ENCODE results near the gene NUP37.
"Not testable (repeated sequence)": the region's sequence is repeated elsewhere in the genome, so short reads cannot be mapped to it uniquely, and the experiment has no call there.

The NUP37 gene

DNA sequence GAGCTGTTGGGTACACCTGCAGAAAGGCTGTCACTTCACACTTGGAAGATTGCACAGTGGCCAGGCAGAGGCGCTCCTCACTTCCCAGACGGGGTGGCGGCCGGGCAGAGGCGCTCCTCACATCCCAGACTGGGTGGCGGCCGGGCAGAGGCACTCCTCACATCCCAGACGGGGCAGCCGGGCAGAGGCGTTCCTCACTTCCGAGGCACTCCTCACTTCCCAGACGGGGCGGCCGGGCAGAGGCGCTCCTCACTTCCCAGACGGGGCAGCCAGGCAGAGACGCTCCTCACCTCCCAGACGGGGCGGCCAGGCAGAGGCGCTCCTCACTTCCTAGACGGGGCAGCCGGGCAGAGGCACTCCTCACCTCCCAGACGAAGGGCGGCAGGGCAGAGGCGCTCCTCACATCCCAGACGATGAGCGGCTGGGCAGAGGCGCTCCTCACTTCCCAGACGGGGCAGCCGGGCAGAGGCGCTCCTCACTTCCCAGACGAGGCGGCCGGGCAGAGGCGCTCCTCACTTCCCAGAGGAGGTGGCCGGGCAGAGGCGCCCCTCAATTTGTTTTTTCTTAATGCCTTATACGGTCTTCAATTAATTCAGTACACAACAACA, 30.6 kb downstream of the NUP37 start:
- not testable (repeated sequence) for DNase-seq (ENCODE audit: low spot score)

GRCh38 chr12:102080842-102081241, 39.1 kb downstream of the NUP37 start:
- DNase-seq (ENCODE audit: low spot score) = no peak

- not testable (repeated sequence) for DNase-seq (ENCODE audit: low spot score)
Observed at GRCh38 chr12:102072092-102072491, 47.8 kb downstream of the NUP37 start.

DNA sequence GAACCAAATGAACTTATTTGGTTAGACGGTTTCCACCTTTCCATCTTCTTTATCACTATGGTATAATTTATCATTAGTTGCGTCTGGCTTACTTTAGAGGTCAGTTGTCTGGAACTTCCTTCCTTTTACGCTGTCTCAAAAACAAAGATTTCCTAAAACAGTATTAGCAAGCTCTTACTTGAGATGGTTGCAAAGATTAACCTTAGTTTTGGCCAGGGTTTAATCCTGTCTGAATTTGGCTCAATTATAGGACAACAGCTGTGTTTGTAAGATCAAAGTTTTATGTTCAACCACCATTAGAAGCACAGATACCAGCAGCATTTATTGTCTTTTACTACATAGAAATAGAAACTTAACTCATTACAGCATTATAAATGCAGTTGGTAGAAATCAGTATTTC, 50.2 kb downstream of the NUP37 start:
- DNase-seq (ENCODE audit: low spot score) = no peak

GRCh38 chr12:102067574-102068258, 52.2 kb downstream of the NUP37 start:
- DNase-seq (ENCODE audit: low spot score) = no peak

DNA sequence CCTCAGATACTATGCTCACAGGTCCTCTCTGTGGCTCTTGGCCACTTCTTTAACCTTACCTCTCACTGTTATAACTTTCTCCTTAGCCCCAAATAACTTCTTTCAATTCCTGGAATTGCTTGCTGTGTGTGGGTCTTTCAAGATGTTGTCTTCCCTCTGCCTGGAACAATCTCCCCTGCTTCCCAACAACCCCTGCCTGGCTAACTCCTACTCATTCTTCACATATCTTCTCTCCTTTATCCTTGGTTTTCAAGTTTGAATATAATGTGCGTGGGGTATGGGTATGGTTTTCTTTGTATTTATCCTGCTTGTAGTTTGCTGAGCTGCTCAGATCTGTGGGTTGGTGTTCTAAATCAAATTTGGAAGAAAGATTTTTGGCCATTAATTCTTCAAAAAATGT, 55.4 kb downstream of the NUP37 start:
- DNase-seq (ENCODE audit: low spot score) = no peak

- DNase-seq (ENCODE audit: low spot score) = no peak
Observed at GRCh38 chr12:102063069-102063468, 56.8 kb downstream of the NUP37 start.

GRCh38 chr12:102062419-102062806, 57.5 kb downstream of the NUP37 start:
- no peak for DNase-seq (ENCODE audit: low spot score)

GRCh38 chr12:102061560-102062418, 58.1 kb downstream of the NUP37 start, which contains the start of gene WASHC3:
TSS of gene WASHC3 (minus strand) at chr12:102061991. CDS start at chr12:102061962, 29 bp downstream.
- peak; percentile 77 for DNase-seq (ENCODE audit: low spot score)

DNA sequence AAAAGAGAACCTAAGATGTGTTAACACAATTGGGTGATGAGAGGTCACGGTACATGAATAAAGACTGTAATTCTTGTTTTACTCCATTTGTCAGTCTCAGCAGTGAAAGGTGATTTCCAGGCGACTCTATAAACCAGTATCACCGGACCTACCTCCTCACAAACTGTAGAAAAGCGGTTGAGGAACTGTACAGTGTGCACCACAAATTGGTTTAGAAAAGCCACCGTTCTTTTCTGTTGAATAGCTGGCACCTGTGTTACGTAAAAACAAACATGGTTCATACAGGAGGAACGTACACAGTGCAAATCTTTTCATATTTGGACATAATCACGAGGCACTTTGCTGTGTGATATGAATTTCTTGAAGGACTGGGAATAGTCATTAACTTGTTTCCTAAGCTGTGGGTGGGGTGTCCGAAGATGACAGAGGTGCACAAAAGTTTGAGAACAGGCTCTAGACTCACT, 58.8 kb downstream of the NUP37 start:
- DNase-seq (ENCODE audit: low spot score) = no peak

DNA sequence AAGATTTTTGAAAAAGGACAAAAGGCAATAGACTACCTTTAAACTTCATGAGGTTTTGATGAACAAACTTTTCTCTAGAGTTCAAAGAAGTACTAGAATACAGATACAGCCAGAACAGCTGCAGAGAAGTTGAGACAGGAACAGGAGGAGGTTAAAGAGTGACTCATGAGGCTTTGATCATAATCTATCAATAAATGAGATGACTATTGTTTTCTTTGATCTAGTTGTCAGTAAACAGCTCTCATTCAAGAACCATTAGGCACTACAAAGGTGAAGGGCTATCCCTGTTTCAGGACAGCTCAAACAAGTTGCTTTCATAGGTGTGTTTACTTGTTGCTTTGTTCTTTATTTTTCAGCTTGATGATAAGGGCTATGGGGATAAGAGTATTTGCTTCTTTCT, 60.6 kb downstream of the NUP37 start:
- DNase-seq (ENCODE audit: low spot score) = no peak

GRCh38 chr12:102054345-102054744, 65.6 kb downstream of the NUP37 start:
- no peak for DNase-seq (ENCODE audit: low spot score)

- DNase-seq (ENCODE audit: low spot score) = no peak
Observed at GRCh38 chr12:102053062-102053349, 66.9 kb downstream of the NUP37 start.

DNA sequence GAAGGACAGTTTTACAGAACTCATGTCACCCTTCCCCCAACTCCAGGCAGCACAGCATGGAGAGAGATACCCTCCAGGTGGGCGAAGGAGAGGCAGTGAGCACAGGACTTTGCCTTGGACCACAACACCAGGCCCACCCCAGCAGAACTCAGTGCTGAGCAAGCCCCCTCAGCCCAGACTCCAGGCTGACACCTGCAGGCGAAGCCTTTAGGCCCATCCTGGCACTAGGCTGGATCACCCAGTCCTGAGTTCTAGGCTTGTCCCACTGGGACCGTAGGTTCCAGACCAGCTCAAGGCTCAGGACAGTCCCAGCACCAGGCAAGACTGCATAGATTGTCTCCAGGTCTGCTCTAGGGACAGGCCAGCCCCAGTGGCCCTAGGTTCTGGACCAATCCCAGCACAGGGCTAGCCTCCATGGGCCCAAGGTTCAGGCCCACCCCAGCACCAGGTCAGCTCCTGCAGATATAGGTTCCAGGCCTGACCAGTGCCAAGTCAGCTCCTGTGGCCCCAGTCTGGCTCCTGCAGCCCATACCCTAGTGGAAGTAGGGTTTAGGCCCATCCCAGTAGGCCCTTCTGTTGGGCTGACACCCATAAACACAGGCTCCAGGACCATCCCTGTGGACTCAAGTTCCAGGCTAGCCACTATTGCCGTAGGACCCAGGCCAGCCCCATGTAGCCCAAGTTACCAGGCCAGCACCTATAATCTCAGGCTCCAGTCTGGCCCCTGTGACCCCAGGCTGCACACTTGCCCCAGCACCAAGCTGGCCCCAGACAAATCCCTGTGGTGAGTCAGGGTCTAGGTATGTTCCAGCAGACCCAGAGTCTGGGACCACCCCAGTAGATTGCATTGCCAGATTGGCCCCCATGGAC, 67.5 kb downstream of the NUP37 start:
- no peak for DNase-seq (ENCODE audit: low spot score)

GRCh38 chr12:102051431-102051965, 68.4 kb downstream of the NUP37 start:
- DNase-seq (ENCODE audit: low spot score) = no peak

GRCh38 chr12:102050660-102051430, 69.1 kb downstream of the NUP37 start:
- DNase-seq (ENCODE audit: low spot score) = no peak

GRCh38 chr12:102043928-102044327, 76.0 kb downstream of the NUP37 start:
- DNase-seq (ENCODE audit: low spot score) = no peak

GRCh38 chr12:102033991-102034745, 85.7 kb downstream of the NUP37 start:
- no peak for DNase-seq (ENCODE audit: low spot score)

DNA sequence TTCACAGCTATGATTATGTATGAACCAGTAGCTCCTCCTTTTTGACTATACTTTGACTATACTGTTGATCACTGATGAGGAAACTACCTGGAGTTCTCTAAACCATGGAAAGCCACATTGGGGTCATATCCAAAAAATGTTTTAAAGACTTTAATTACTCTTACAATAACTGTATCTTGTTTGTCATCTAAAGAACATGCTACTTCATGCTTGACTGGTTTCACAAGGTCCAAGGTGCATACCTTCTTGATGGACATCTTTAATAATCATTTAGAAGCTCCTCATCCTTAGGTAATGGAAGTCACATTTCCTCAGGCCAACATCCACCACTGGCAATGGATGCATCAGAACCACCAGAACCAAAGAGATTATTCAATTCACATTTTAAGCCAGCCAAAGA, 88.1 kb downstream of the NUP37 start:
- no peak for DNase-seq (ENCODE audit: low spot score)

DNA sequence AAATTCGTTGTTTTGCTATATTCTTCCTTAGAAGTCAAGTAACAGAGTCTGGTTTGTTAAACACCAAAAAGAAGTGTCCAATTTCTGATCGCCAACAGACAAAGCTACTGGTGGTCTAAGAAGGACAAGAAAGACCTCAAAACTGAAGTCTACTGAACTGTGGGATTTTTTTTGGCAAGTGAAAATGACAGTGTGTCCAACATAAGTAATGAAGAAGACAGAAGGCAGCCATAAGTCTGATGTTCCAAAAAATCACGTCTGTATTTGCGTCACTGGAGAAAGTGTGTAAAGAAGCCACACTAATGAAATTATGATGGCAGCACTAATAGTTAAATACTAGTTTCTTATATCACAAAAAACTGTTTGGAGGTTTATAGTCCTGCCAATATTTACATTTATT, 90.8 kb downstream of the NUP37 start:
- DNase-seq (ENCODE audit: low spot score) = no peak
